Fibroblast of lung (primary cell): ENCODE data around the gene C1orf185. TPM values are rescaled to one million over a fixed set of nuclear protein-coding genes. Genes with fewer than 3 reads are reported as not detected.
A peak's percentile ranks its signal among the peaks of the same experiment; 100 is the strongest.

Experiments
- DNase-seq, 2 donors: peaks; one replicate each; pipeline versions ENCODE4 v3.0.0 to v3.0.0-alpha.2; 2010; ENCODE audit warnings: low read depth in 2 of 2
- H2AFZ ChIP-seq: 2 replicates; pipeline ENCODE4 v1.5.1; 2012; ENCODE audit warnings: low read length, control low read depth, inconsistent platforms
- H3K27ac ChIP-seq: 2 replicates; pipeline ENCODE4 v1.5.1; 2011; ENCODE audit warnings: low read length, control low read depth; ENCODE audit not compliant: insufficient read depth
- H3K27me3 ChIP-seq: 2 replicates; pipeline ENCODE4 v1.5.1; 2011; ENCODE audit warnings: mild to moderate bottlenecking, low read length; ENCODE audit not compliant: control insufficient read depth, insufficient read depth
- H3K36me3 ChIP-seq: 2 replicates; pipeline ENCODE4 v1.5.1; 2011; ENCODE audit warnings: low read length; ENCODE audit not compliant: control insufficient read depth, insufficient read depth
- H3K4me1 ChIP-seq: 2 replicates; pipeline ENCODE4 v1.5.1; 2011; ENCODE audit warnings: low read length; ENCODE audit not compliant: control insufficient read depth, insufficient read depth; ENCODE audit errors: extremely low read depth
- H3K4me2 ChIP-seq: 2 replicates; pipeline ENCODE4 v1.5.1; 2011; ENCODE audit warnings: low read length, control low read depth; ENCODE audit not compliant: insufficient read depth; ENCODE audit errors: extremely low read depth
- H3K4me3 ChIP-seq, 4 experiments: fragments of 200-600 bp in 1 of 4; sonication (generic) in 1 of 4; replicated peaks in 1 of 4; 2 replicates each; pipeline ENCODE4 v1.5.1; 2011 to 2016; ENCODE audit warnings: low read length in 4 of 4, low read depth in 3 of 4, mild to moderate bottlenecking in 3 of 4, control low read depth in 2 of 4, inconsistent platforms in 1 of 4, mixed read lengths in 1 of 4; ENCODE audit not compliant: insufficient read depth in 1 of 4; ENCODE audit errors: control extremely low read depth in 1 of 4
- H3K79me2 ChIP-seq: 2 replicates; pipeline ENCODE4 v1.5.1; 2012; ENCODE audit warnings: mild to moderate bottlenecking, low read length, inconsistent platforms; ENCODE audit not compliant: control insufficient read depth, insufficient read depth
- H3K9ac ChIP-seq: 2 replicates; pipeline ENCODE4 v1.5.1; 2011; ENCODE audit warnings: mild to moderate bottlenecking, low read length, control low read depth; ENCODE audit not compliant: insufficient read depth
- H3K9me3 ChIP-seq: 2 replicates; pipeline ENCODE4 v1.5.1; 2012; ENCODE audit warnings: low read depth, low read length; ENCODE audit not compliant: control insufficient read depth, insufficient read depth
- H4K20me1 ChIP-seq: 2 replicates; pipeline ENCODE4 v1.5.1; 2011; ENCODE audit warnings: low read length; ENCODE audit not compliant: control insufficient read depth, insufficient read depth; ENCODE audit errors: extremely low read depth
- EZH2 ChIP-seq: IDR thresholded peaks from 2 replicates; pipeline ENCODE4 v1.5.1; 2012; ENCODE audit warnings: low read length, control low read depth, mild to moderate bottlenecking; ENCODE audit errors: missing control alignments
- polyA plus RNA-seq, 2 donors: library from polyadenylated mRNA; depleted of rRNA in 1 of 2; stranded (reverse) in 1 of 2; unstranded in 1 of 2; fragments of >200 nt; gene quantifications; 2 replicates each; pipeline ENCODE4 v1.2.1, GENCODE V29; 2011 to 2012; ENCODE audit warnings: missing spikeins in 1 of 2
- total RNA-seq: library from RNA; depleted of rRNA; stranded (reverse); fragments of >200 nt; gene quantifications from 2 replicates; pipeline ENCODE4 v1.2.1, GENCODE V29; 2014
- TF ChIP-seq, protein P1 (sequence below), 2 donors: IDR thresholded peaks in 1 of 2; conservative IDR thresholded peaks in 1 of 2; 1 replicate in 1 of 2; 2 replicates in 1 of 2; pipeline ENCODE4 v1.5.1; 2011 to 2012; ENCODE audit warnings: low read length in 2 of 2, control low read depth in 1 of 2, inconsistent platforms in 1 of 2, low read depth in 1 of 2, mild to moderate bottlenecking in 1 of 2

The C1orf185 gene
- total and polyA plus RNA-seq, 2 donors (not counting 1 experiment from before 2014, with no cell fraction given): not detected

DNA sequence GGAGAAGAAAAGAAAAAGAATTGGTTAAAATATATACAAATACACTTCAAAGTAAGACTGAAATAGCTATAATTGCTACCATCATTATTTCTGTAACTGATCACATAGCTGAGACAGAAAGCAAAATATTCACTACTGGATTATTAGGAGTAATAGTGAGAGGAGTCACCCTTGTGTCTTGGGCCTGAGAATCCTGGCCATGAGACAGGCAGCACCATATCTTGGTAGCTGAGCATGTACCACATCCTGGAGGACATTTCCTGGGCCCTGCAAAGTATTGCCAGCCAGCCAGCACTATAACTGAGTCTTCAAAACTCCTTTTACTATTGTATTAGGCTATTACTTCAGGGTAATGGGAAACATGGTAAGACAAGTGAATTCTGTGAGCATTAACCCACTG lies 63.5 kb downstream of the C1orf185 start:
- H3K79me2 ChIP-seq: no peaks in the 10 kb centered on the region
- no peaks in the 10 kb centered on the region for H3K27me3 ChIP-seq
- no peak overlapping the region for H2AFZ ChIP-seq
- no peak overlapping the region for H3K27ac ChIP-seq
- no peak for TF ChIP-seq EZH2
- TF ChIP-seq, protein P1, sequence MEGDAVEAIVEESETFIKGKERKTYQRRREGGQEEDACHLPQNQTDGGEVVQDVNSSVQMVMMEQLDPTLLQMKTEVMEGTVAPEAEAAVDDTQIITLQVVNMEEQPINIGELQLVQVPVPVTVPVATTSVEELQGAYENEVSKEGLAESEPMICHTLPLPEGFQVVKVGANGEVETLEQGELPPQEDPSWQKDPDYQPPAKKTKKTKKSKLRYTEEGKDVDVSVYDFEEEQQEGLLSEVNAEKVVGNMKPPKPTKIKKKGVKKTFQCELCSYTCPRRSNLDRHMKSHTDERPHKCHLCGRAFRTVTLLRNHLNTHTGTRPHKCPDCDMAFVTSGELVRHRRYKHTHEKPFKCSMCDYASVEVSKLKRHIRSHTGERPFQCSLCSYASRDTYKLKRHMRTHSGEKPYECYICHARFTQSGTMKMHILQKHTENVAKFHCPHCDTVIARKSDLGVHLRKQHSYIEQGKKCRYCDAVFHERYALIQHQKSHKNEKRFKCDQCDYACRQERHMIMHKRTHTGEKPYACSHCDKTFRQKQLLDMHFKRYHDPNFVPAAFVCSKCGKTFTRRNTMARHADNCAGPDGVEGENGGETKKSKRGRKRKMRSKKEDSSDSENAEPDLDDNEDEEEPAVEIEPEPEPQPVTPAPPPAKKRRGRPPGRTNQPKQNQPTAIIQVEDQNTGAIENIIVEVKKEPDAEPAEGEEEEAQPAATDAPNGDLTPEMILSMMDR (conservative IDR thresholded peaks at IDR 0.05 in 1 of 2, IDR thresholded peaks at IDR 0.05 in 1 of 2; ENCODE audit: low read depth in 1 of 2, low read length in 2 of 2): no peak
- no peak overlapping the region for H3K4me2 ChIP-seq
- no peak overlapping the region for H3K9ac ChIP-seq
- no peak for DNase-seq
- no peaks in the 10 kb centered on the region for H3K9me3 ChIP-seq
- H3K4me1 ChIP-seq: no peaks in the 10 kb centered on the region
- H3K36me3 ChIP-seq: no peaks in the 10 kb centered on the region
- no peaks in the 10 kb centered on the region for H4K20me1 ChIP-seq
- H3K4me3 ChIP-seq: no peak overlapping the region

DNA sequence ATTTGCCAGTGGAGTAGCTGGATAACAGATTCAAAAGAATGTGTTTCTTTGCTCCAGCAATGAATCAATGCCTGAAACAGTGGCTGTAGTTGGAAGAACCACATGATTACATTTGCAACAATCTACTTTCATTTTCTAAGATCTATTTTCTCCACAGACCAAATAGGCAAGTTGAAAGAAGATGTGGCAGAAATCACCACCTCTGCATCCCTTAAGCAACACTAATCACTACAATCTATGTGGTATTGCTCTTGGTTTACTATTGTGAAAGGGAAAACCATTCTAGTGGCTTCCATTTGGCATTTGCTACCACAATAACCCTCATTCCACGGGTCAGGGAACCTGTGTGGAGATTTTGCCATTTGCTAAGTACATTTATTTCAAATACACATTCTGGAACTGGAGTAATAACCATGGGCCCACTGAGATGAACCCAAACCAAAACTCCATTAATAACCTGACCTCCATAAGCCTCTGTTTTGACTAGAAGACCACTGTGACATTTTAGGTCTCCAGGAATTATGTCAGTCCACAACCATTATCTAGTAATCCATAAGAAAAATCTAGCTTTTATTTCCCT lies 66.3 kb downstream of the C1orf185 start:
- no peaks in the 10 kb centered on the region for H3K79me2 ChIP-seq
- H3K27me3 ChIP-seq: no peaks in the 10 kb centered on the region
- no peaks in the 10 kb centered on the region for H3K36me3 ChIP-seq
- TF ChIP-seq EZH2: no peak
- TF ChIP-seq, protein P1 (conservative IDR thresholded peaks at IDR 0.05 in 1 of 2, IDR thresholded peaks at IDR 0.05 in 1 of 2; ENCODE audit: low read depth in 1 of 2, low read length in 2 of 2): no peak
- no peak overlapping the region for H3K9ac ChIP-seq
- H3K4me1 ChIP-seq: no peaks in the 10 kb centered on the region
- H3K27ac ChIP-seq: no peak overlapping the region
- H4K20me1 ChIP-seq: no peaks in the 10 kb centered on the region
- H3K4me2 ChIP-seq: peak overlapping the region; percentile 85
- no peak overlapping the region for H3K4me3 ChIP-seq
- H2AFZ ChIP-seq: peak overlapping the region; percentile 68
- no peaks in the 10 kb centered on the region for H3K9me3 ChIP-seq
- DNase-seq: peak in 1 of 2 donors; percentile 23

DNA sequence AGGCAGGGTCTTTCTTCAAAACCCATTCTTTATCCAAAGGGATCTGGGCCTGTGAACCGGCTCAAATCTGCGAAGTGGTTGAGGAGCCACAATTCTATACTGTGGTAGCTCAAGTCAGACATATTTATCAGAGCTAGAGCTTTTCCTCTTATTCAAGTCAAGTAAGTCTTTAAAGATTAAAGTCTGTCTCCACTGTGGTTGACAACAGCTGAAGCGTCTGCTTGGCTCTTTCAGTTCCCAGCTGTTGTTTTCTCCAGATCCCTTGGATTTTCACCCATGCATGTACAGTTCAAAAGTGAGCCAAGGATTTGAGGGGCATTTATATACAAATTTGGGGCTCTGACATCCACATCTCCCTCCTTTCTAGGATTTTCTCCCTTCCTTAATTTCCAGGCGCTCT lies 66.9 kb downstream of the C1orf185 start:
- TF ChIP-seq, protein P1 (conservative IDR thresholded peaks at IDR 0.05 in 1 of 2, IDR thresholded peaks at IDR 0.05 in 1 of 2; ENCODE audit: low read depth in 1 of 2, low read length in 2 of 2): no peak
- TF ChIP-seq EZH2: no peak
- no peak for DNase-seq
- no peak overlapping the region for H3K27ac ChIP-seq
- no peak overlapping the region for H3K9ac ChIP-seq
- H3K4me1 ChIP-seq: no peaks in the 10 kb centered on the region
- H2AFZ ChIP-seq: no peak overlapping the region
- H3K9me3 ChIP-seq: no peaks in the 10 kb centered on the region
- H3K79me2 ChIP-seq: no peaks in the 10 kb centered on the region
- H3K36me3 ChIP-seq: no peaks in the 10 kb centered on the region
- no peaks in the 10 kb centered on the region for H4K20me1 ChIP-seq
- no peak overlapping the region for H3K4me2 ChIP-seq
- H3K27me3 ChIP-seq: no peaks in the 10 kb centered on the region
- no peak overlapping the region for H3K4me3 ChIP-seq
